GM12878 (cell line): ENCODE results near the gene CXCL14. TPM values are rescaled to one million over a fixed set of nuclear protein-coding genes. Genes with fewer than 3 reads are reported as not detected.

Source experiments
- ATAC-seq: fragments of 200-7000 bp; cut with Tn5 transposase; 3 replicates; pipeline ENCODE4 v1.9.1; 2020; ENCODE audit warnings: mild to moderate bottlenecking, moderate library complexity
- BruUV-seq: library from RNA; stranded (reverse); fragments of 400-500 nt; replicated peaks from 2 replicates; lab custom pipeline; 2021; lab: Mats Ljungman, UMichigan
- CTCF ChIA-PET: fragments of 300-600 bp; sonication (Branson Sonifier 250); formaldehyde crosslinking; extraction: SDS; loops from one replicate; lab custom pipeline; 2021; ENCODE audit warnings: inconsistent platforms; lab: Yijun Ruan, JAX
- POLR2A ChIA-PET: fragments of 350-600 bp; formaldehyde crosslinking; extraction: SDS; loops from one replicate; lab custom pipeline; 2021; ENCODE audit warnings: inconsistent platforms; lab: Charles Lee
- RAD21 ChIA-PET: fragments of 300-600 bp; sonication (Branson Sonifier 250); formaldehyde crosslinking; loops from one replicate; lab custom pipeline; 2023; ENCODE audit warnings: antibody characterized with exemption; ENCODE audit not compliant: unreplicated experiment; lab: Charles Lee
- SMC1A ChIA-PET: fragments of 300-600 bp; sonication (Branson Sonifier 250); formaldehyde crosslinking; loops from one replicate; lab custom pipeline; 2023; ENCODE audit not compliant: unreplicated experiment, uncharacterized antibody; lab: Charles Lee
- DNase-seq: peaks from one replicate; pipeline ENCODE4 v3.0.0-alpha.2; 2011; ENCODE audit warnings: low read depth, low spot score
- FAIRE-seq: peaks from 3 replicates; lab custom pipeline; 2011; peaks lifted over from hg19 to GRCh38; lab: Jason Lieb, UNC
- H2AFZ ChIP-seq: 2 replicates; pipeline ENCODE4 v1.6.0; 2011; ENCODE audit warnings: low read depth, low read length, control low read depth; ENCODE audit not compliant: control insufficient read depth
- H3K27ac ChIP-seq: 2 replicates; pipeline ENCODE4 v1.5.1; 2011; ENCODE audit warnings: control low read depth; ENCODE audit not compliant: control insufficient read depth, insufficient read depth
- H3K27me3 ChIP-seq, 2 experiments: replicated peaks in 1 of 2; 2 replicates each; pipeline versions ENCODE4 v1.6.0 to v1.6.1; 2011; ENCODE audit warnings: low read length in 1 of 2; ENCODE audit not compliant: control insufficient read depth in 2 of 2, insufficient read depth in 2 of 2
- H3K36me3 ChIP-seq, 2 experiments: 2 replicates each; pipeline ENCODE4 v1.5.1; 2011; ENCODE audit warnings: low read length in 1 of 2; ENCODE audit not compliant: control insufficient read depth in 2 of 2, insufficient read depth in 2 of 2
- H3K4me1 ChIP-seq: 2 replicates; pipeline ENCODE4 v1.6.1; 2011; ENCODE audit warnings: mild to moderate bottlenecking, low read length, moderate library complexity, mixed read lengths; ENCODE audit not compliant: control insufficient read depth, insufficient read depth
- H3K4me2 ChIP-seq: 2 replicates; pipeline ENCODE4 v1.6.0; 2011; ENCODE audit warnings: control low read depth; ENCODE audit not compliant: control insufficient read depth, insufficient read depth
- H3K4me3 ChIP-seq: fragments of 200-600 bp; sonication (generic); 2 replicates; pipeline ENCODE4 v1.5.1; 2016
- H3K79me2 ChIP-seq: 2 replicates; pipeline ENCODE4 v1.6.0; 2011; ENCODE audit warnings: low read length; ENCODE audit not compliant: control insufficient read depth, insufficient read depth
- H3K9ac ChIP-seq: 2 replicates; pipeline ENCODE4 v1.8.0; 2011; ENCODE audit warnings: low read length, control low read depth, mixed read lengths; ENCODE audit not compliant: control insufficient read depth, insufficient read depth
- H3K9me3 ChIP-seq: replicated peaks from 3 replicates; pipeline ENCODE4 v1.5.1; 2011; ENCODE audit warnings: mild to moderate bottlenecking, low read length; ENCODE audit not compliant: control insufficient read depth, insufficient read depth
- H4K20me1 ChIP-seq: 2 replicates; pipeline ENCODE4 v1.6.0; 2011; ENCODE audit not compliant: control insufficient read depth, insufficient read depth
- ELK1 ChIP-seq: IDR thresholded peaks from 2 replicates; pipeline ENCODE4 v1.6.1; 2012; ENCODE audit warnings: low read depth, low read length, improper control_type of control experiment
- SREBF1 ChIP-seq: IDR thresholded peaks from 2 replicates; pipeline ENCODE4 v1.6.1; 2012; ENCODE audit warnings: mild to moderate bottlenecking, low read length
- WGBS: methylation state at CpG from one replicate; pipeline ENCODE4 v1.1.6; 2016; ENCODE audit warnings: low lambda C conversion rate; ENCODE audit not compliant: insufficient replicate concordance, insufficient coverage; ENCODE audit errors: missing lambda C conversion rate; 5-methylcytosine and 5-hydroxymethylcytosine counted together
- in situ Hi-C: fragments of 300-500 bp; cut with MboI; formaldehyde crosslinking; loops from 9 replicates; pipeline ENCODE4 v1.14.3; 2018; ENCODE audit warnings: mixed read lengths
- intact Hi-C: fragments of 100-400 bp; cut with micrococcal nuclease; formaldehyde crosslinking; loops from one replicate; pipeline ENCODE4 v1.14.2; 2022; ENCODE audit not compliant: unreplicated experiment
- polyA plus RNA-seq, 11 experiments: library from polyadenylated mRNA; depleted of rRNA in 4 of 11; unstranded in 6 of 11; stranded (reverse) in 5 of 11; fragments of >200 nt; fragmentation: Nextera tagmentation in 4 of 11; fragmentation: Illumina TruSeq in 1 of 11; extraction: Ambion mirVana in 4 of 11; extraction: Trizol in 1 of 11; gene quantifications; 1 replicate in 1 of 11; 2 replicates in 10 of 11; pipeline versions ENCODE4 v1.2.1 to v1.2.3, GENCODE V29; 2011 to 2016; ENCODE audit warnings: inconsistent platforms in 2 of 11, missing spikeins in 2 of 11, low read depth in 1 of 11
- total RNA-seq, 4 experiments: library from RNA; depleted of rRNA in 3 of 4; stranded (reverse); fragments of >200 nt in 3 of 4; fragmentation: Illumina TruSeq in 1 of 4; extraction: Trizol in 1 of 4; gene quantifications; 2 replicates each; pipeline versions ENCODE4 v1.2.1 to v1.2.3, GENCODE V29; 2013 to 2021
- TF ChIP-seq, protein P1 (sequence below): fragments of 450-650 bp; formaldehyde crosslinking; IDR thresholded peaks from 2 replicates; pipeline ENCODE4 v1.4.0; 2022; ENCODE audit warnings: mild to moderate bottlenecking, moderate library complexity

Gene CXCL14
- total and polyA plus RNA-seq, 10 of the 15 experiments (the other 5 are each of a cell fraction or from before 2014, with no cell fraction given): 0.05 TPM; not detected in 9

DNA sequence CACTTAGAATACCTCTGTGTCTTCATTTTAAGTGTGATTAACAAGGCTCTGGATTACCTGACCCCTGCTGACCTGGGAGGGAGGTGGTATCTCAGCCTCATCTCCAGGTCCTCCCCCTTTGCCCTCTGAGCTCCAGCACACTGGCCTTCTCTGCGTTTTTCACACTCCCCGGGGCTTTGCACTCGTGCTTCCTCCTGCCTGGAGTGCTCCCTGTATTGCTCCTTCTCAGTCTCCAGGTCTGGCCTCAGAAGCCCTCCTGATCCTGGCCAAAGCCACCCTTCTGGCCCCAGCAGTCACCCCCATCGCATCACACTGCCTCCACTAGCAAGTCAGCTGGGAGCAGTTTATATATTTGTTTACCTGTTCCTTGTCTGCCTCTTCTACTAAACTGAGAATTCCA lies 29.4 kb downstream of the CXCL14 start:
- FAIRE-seq (no peak), ATAC-seq (no peak), DNase-seq (no peak)
- BruUV-seq: no TSS peak
- RAD21 ChIA-PET: interaction anchor here (1.4 to 6.2 kb wide), 3 partner anchors 84 to 93 kb away, joined by 4 to 47 read pairs (median 33); no protein-coding TSS in a partner anchor
- Histone ChIP-seq H2AFZ (no peak overlapping the region), H4K20me1 (no peaks in the 10 kb centered on the region), H3K36me3 (no peaks in the 10 kb centered on the region), H3K9ac (no peak overlapping the region), H3K4me2 (no peak overlapping the region), H3K79me2 (no peaks in the 10 kb centered on the region), H3K9me3 (no peaks in the 10 kb centered on the region; the same call in 2 of the 3 replicates), H3K27ac (no peak overlapping the region), H3K27me3 (peaks cover 4 to 6% of the 10 kb centered on the region in 2 experiments), H3K4me3 (no peak overlapping the region), H3K4me1 (no peaks in the 10 kb centered on the region)
- intact Hi-C loops: no loop called here
- 2% methylated on average over 4 of the region's 4 CpGs for WGBS
- SMC1A ChIA-PET: interaction anchor here (0.6 to 5.5 kb wide), 3 partner anchors 47 to 92 kb away, joined by 3 to 63 read pairs (median 8); no protein-coding TSS in a partner anchor
- POLR2A ChIA-PET: no interaction called here
- TF ChIP-seq SREBF1: no peak
- no peak for TF ChIP-seq ELK1
- TF ChIP-seq, protein P1, sequence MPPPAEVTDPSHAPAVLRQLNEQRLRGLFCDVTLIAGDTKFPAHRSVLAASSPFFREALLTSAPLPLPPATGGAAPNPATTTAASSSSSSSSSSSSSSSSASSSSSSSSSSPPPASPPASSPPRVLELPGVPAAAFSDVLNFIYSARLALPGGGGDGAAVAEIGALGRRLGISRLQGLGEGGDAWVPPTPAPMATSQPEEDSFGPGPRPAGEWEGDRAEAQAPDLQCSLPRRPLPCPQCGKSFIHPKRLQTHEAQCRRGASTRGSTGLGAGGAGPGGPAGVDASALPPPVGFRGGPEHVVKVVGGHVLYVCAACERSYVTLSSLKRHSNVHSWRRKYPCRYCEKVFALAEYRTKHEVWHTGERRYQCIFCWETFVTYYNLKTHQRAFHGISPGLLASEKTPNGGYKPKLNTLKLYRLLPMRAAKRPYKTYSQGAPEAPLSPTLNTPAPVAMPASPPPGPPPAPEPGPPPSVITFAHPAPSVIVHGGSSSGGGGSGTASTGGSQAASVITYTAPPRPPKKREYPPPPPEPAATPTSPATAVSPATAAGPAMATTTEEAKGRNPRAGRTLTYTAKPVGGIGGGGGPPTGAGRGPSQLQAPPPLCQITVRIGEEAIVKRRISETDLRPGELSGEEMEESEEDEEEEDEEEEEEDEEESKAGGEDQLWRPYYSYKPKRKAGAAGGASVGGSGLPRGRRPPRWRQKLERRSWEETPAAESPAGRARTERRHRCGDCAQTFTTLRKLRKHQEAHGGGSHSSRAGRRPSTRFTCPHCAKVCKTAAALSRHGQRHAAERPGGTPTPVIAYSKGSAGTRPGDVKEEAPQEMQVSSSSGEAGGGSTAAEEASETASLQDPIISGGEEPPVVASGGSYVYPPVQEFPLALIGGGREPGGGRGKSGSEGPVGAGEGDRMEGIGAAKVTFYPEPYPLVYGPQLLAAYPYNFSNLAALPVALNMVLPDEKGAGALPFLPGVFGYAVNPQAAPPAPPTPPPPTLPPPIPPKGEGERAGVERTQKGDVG (CRISPR knock-in tag): no peak
- in situ Hi-C loops: no loop called here
- CTCF ChIA-PET: interaction anchor here (1.1 to 10.9 kb wide), 4 partner anchors 11 to 109 kb away, joined by 3 to 363 read pairs (median 56); no protein-coding TSS in a partner anchor
